Uterus (tissue), 2 donors: Measurements from ENCODE around the gene GALNTL6.

Experiments used
- POLR2A ChIP-seq, 2 donors: fragments of 450-650 bp; IDR thresholded peaks; one replicate each; pipeline ENCODE4 v1.6.1; 2016; ENCODE audit warnings: antibody characterized with exemption in 2 of 2, mild to moderate bottlenecking in 1 of 2, moderate library complexity in 1 of 2
- TF ChIP-seq, protein P1 (sequence below), 4 experiments: fragments of 200-600 bp in 2 of 4; fragments of 450-650 bp in 2 of 4; sonication (generic) in 2 of 4; IDR thresholded peaks; one replicate each; pipeline ENCODE4 v1.5.1; 2016 to 2019; ENCODE audit warnings: antibody characterized with exemption in 4 of 4, mild to moderate bottlenecking in 2 of 4, moderate library complexity in 1 of 4

DNA sequence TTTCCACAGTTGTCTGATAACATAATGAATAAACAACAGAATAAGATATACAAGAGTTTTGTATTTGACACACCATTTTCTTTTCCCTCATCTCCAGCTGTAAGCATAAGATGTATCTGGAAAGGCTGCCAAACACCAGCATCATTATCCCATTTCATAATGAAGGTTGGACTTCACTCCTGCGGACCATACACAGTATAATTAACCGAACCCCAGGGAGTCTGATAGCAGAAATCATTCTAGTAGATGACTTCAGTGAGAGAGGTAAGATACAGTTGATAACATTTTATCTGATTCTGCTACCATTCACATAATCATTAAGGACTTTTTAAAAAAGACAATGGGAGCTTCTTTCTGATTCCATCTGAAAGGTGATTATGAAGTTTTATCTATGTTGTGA, 535.2 kb downstream of the GALNTL6 start:
- TF ChIP-seq, protein P1, sequence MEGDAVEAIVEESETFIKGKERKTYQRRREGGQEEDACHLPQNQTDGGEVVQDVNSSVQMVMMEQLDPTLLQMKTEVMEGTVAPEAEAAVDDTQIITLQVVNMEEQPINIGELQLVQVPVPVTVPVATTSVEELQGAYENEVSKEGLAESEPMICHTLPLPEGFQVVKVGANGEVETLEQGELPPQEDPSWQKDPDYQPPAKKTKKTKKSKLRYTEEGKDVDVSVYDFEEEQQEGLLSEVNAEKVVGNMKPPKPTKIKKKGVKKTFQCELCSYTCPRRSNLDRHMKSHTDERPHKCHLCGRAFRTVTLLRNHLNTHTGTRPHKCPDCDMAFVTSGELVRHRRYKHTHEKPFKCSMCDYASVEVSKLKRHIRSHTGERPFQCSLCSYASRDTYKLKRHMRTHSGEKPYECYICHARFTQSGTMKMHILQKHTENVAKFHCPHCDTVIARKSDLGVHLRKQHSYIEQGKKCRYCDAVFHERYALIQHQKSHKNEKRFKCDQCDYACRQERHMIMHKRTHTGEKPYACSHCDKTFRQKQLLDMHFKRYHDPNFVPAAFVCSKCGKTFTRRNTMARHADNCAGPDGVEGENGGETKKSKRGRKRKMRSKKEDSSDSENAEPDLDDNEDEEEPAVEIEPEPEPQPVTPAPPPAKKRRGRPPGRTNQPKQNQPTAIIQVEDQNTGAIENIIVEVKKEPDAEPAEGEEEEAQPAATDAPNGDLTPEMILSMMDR (IDR thresholded peaks at IDR 0.05): no peak
- no peak for TF ChIP-seq POLR2A (IDR thresholded peaks at IDR 0.05)
